IMR-90 (cell line): ENCODE data around the gene SLC6A11. TPM values are rescaled to one million over a fixed set of nuclear protein-coding genes. Genes with fewer than 3 reads are reported as not detected.

ENCODE experiments used
- ATAC-seq: fragments of 200-7000 bp; cut with Tn5 transposase; 2 replicates; pipeline ENCODE4 v1.9.1; 2020; ENCODE audit warnings: low read depth, mild to moderate bottlenecking, moderate library complexity
- BruUV-seq: library from RNA; stranded (reverse); fragments of 400-500 nt; replicated peaks from 2 replicates; lab custom pipeline; 2021; lab: Mats Ljungman, UMichigan
- CTCF ChIA-PET: fragments of 300-600 bp; formaldehyde crosslinking; extraction: SDS; loops from one replicate; lab custom pipeline; 2021; ENCODE audit warnings: antibody characterized with exemption; lab: Yijun Ruan, JAX
- POLR2A ChIA-PET: fragments of 300-600 bp; sonication (Branson Sonifier 250); formaldehyde crosslinking; loops from one replicate; lab custom pipeline; 2022; ENCODE audit warnings: antibody characterized with exemption; ENCODE audit not compliant: unreplicated experiment; lab: Charles Lee
- DNase-seq: peaks from one replicate; pipeline ENCODE4 v3.0.0; 2013
- H2AFZ ChIP-seq: replicated peaks from 2 replicates; pipeline ENCODE3; 2013; ENCODE audit warnings: low read length, mild to moderate bottlenecking; ENCODE audit not compliant: poor library complexity
- H2AK5ac ChIP-seq: 2 replicates; pipeline ENCODE4 v1.6.1; 2013; ENCODE audit warnings: low read depth, low read length, inconsistent platforms
- H2AK9ac ChIP-seq: replicated peaks from 2 replicates; pipeline ENCODE3; 2013; ENCODE audit warnings: mild to moderate bottlenecking, low read depth, low read length, moderate library complexity; ENCODE audit not compliant: poor library complexity
- H2BK120ac ChIP-seq: 2 replicates; pipeline ENCODE4 v1.6.1; 2013; ENCODE audit warnings: low read depth, low read length, inconsistent platforms
- H2BK15ac ChIP-seq: 3 replicates; pipeline ENCODE4 v1.6.1; 2013; ENCODE audit warnings: low read depth, low read length, inconsistent platforms
- H2BK20ac ChIP-seq: 2 replicates; pipeline ENCODE4 v1.6.1; 2013; ENCODE audit warnings: low read depth, mild to moderate bottlenecking, inconsistent platforms, low read length, moderate library complexity
- H2BK5ac ChIP-seq: 2 replicates; pipeline ENCODE4 v1.6.1; 2013; ENCODE audit warnings: mild to moderate bottlenecking, low read depth, low read length, inconsistent platforms; ENCODE audit not compliant: poor library complexity, severe bottlenecking
- H3K14ac ChIP-seq: replicated peaks from 2 replicates; pipeline ENCODE4 v1.6.1; 2013; ENCODE audit warnings: low read depth, low read length, inconsistent platforms
- H3K18ac ChIP-seq: 2 replicates; pipeline ENCODE4 v1.6.1; 2013; ENCODE audit warnings: low read depth, low read length, control low read depth
- H3K23ac ChIP-seq: 2 replicates; pipeline ENCODE4 v1.6.1; 2013; ENCODE audit warnings: low read depth, low read length, inconsistent platforms
- H3K27ac ChIP-seq: 2 replicates; pipeline ENCODE4 v1.5.1; 2013; ENCODE audit warnings: mild to moderate bottlenecking, control low read depth, low read length; ENCODE audit not compliant: insufficient read depth
- H3K27me3 ChIP-seq: 2 replicates; pipeline ENCODE4 v1.6.1; 2013; ENCODE audit warnings: low read length; ENCODE audit not compliant: control insufficient read depth, insufficient read depth
- H3K36me3 ChIP-seq: 2 replicates; pipeline ENCODE4 v1.6.1; 2013; ENCODE audit warnings: low read length, mixed read lengths; ENCODE audit not compliant: control insufficient read depth, insufficient read depth
- H3K4ac ChIP-seq: 2 replicates; pipeline ENCODE4 v1.6.1; 2013; ENCODE audit warnings: low read depth, low read length, inconsistent platforms
- H3K4me1 ChIP-seq: 2 replicates; pipeline ENCODE4 v1.6.1; 2013; ENCODE audit warnings: low read length, mixed read lengths; ENCODE audit not compliant: control insufficient read depth, insufficient read depth
- H3K4me2 ChIP-seq: 2 replicates; pipeline ENCODE4 v1.6.1; 2013; ENCODE audit warnings: low read depth, mild to moderate bottlenecking, control low read depth, low read length, moderate library complexity
- H3K4me3 ChIP-seq: 2 replicates; pipeline ENCODE4 v1.5.1; 2013; ENCODE audit warnings: low read depth, mild to moderate bottlenecking, control low read depth, low read length, moderate library complexity; ENCODE audit not compliant: insufficient read depth
- H3K56ac ChIP-seq: 2 replicates; pipeline ENCODE4 v1.6.1; 2013; ENCODE audit warnings: low read length, inconsistent platforms; ENCODE audit not compliant: insufficient read depth; ENCODE audit errors: extremely low read depth
- H3K79me1 ChIP-seq, 2 experiments: 2 replicates each; pipeline ENCODE4 v1.6.1; 2013; ENCODE audit warnings: low read length in 2 of 2, inconsistent platforms in 1 of 2, low read depth in 1 of 2
- H3K9ac ChIP-seq: 2 replicates; pipeline ENCODE4 v1.6.1; 2013; ENCODE audit warnings: low read depth, low read length, control low read depth
- H3K9me1 ChIP-seq: 2 replicates; pipeline ENCODE4 v1.6.1; 2013; ENCODE audit warnings: low read length, inconsistent platforms; ENCODE audit not compliant: insufficient read depth
- H3K9me3 ChIP-seq: 2 replicates; pipeline ENCODE4 v1.6.1; 2013; ENCODE audit warnings: low read length; ENCODE audit not compliant: control insufficient read depth, insufficient read depth
- H4K20me1 ChIP-seq: 2 replicates; pipeline ENCODE4 v1.6.1; 2013; ENCODE audit warnings: low read length, inconsistent platforms; ENCODE audit not compliant: insufficient read depth
- H4K5ac ChIP-seq: 2 replicates; pipeline ENCODE4 v1.6.1; 2013; ENCODE audit warnings: mild to moderate bottlenecking, low read depth, low read length, control low read depth
- H4K8ac ChIP-seq, 2 experiments: 2 replicates each; pipeline ENCODE4 v1.6.1; 2013; ENCODE audit warnings: low read depth in 2 of 2, low read length in 2 of 2, control low read depth in 1 of 2, inconsistent platforms in 1 of 2
- H4K91ac ChIP-seq: 2 replicates; pipeline ENCODE4 v1.6.1; 2013; ENCODE audit warnings: low read depth, low read length, inconsistent platforms; ENCODE audit not compliant: insufficient read depth
- BHLHE40 ChIP-seq: fragments of 150-350 bp; IDR thresholded peaks from 2 replicates; pipeline ENCODE4 v1.6.1; 2016; ENCODE audit warnings: mild to moderate bottlenecking, low read depth, low read length
- CEBPB ChIP-seq: IDR thresholded peaks from 2 replicates; pipeline ENCODE4 v1.6.1; 2012; ENCODE audit warnings: low read depth, low read length, improper control_type of control experiment
- CHD1 ChIP-seq: IDR thresholded peaks from 2 replicates; pipeline ENCODE4 v1.6.1; 2012; ENCODE audit warnings: low read depth, low read length, improper control_type of control experiment
- CTCF ChIP-seq: conservative IDR thresholded peaks from 2 replicates; pipeline ENCODE4 v1.5.1; 2012; ENCODE audit warnings: mild to moderate bottlenecking, low read depth, low read length, improper control_type of control experiment
- FOS ChIP-seq: fragments of 150-350 bp; IDR thresholded peaks from 2 replicates; pipeline ENCODE4 v1.6.1; 2016; ENCODE audit warnings: low read depth, low read length
- MAFK ChIP-seq: IDR thresholded peaks from 2 replicates; pipeline ENCODE4 v1.6.1; 2012; ENCODE audit warnings: low read depth, low read length, improper control_type of control experiment
- MAZ ChIP-seq: IDR thresholded peaks from 2 replicates; pipeline ENCODE4 v1.6.1; 2012; ENCODE audit warnings: low read depth, mild to moderate bottlenecking, low read length, improper control_type of control experiment, moderate library complexity, borderline replicate concordance
- MXI1 ChIP-seq: IDR thresholded peaks from 2 replicates; pipeline ENCODE4 v1.6.1; 2012; ENCODE audit warnings: low read depth, mild to moderate bottlenecking, low read length, moderate library complexity, borderline replicate concordance
- NFE2L2 ChIP-seq: fragments of 150-350 bp; IDR thresholded peaks from 2 replicates; pipeline ENCODE4 v1.6.1; 2016; ENCODE audit warnings: low read depth, mild to moderate bottlenecking, low read length
- POLR2A ChIP-seq: IDR thresholded peaks from 2 replicates; pipeline ENCODE4 v1.6.1; 2012; ENCODE audit warnings: mild to moderate bottlenecking, low read depth, low read length
- RCOR1 ChIP-seq: IDR thresholded peaks from 2 replicates; pipeline ENCODE4 v1.6.1; 2012; ENCODE audit warnings: mild to moderate bottlenecking, low read length, improper control_type of control experiment; ENCODE audit not compliant: insufficient replicate concordance
- RFX5 ChIP-seq: IDR thresholded peaks from 2 replicates; pipeline ENCODE4 v1.8.0; 2012; ENCODE audit warnings: low read depth, mild to moderate bottlenecking, low read length, moderate library complexity
- SMC3 ChIP-seq: fragments of 150-350 bp; IDR thresholded peaks from 2 replicates; pipeline ENCODE4 v1.6.1; 2016; ENCODE audit warnings: low read depth, mild to moderate bottlenecking, antibody characterized with exemption, low read length, moderate library complexity
- WGBS, 2 experiments: methylation state at CpG; one replicate each; pipeline versions ENCODE4 v1.1.5 to v1.1.7; 2013; ENCODE audit warnings: missing lambda C conversion rate in 2 of 2; ENCODE audit not compliant: insufficient read length in 1 of 2; ENCODE audit errors: extremely low coverage in 2 of 2; 5-methylcytosine and 5-hydroxymethylcytosine counted together
- dilution Hi-C: fragments of 300-500 bp; cut with HindIII; formaldehyde crosslinking; loops from one replicate; pipeline ENCODE4 v1.14.3; 2018; ENCODE audit warnings: low sequenced_read_pairs; ENCODE audit not compliant: unreplicated experiment
- in situ Hi-C: fragments of 300-500 bp; cut with MboI; formaldehyde crosslinking; loops from 3 replicates; pipeline ENCODE4 v1.14.3; 2019; ENCODE audit warnings: low sequenced_read_pairs, inconsistent platforms, mixed read lengths
- intact Hi-C: fragments of 100-400 bp; cut with micrococcal nuclease; formaldehyde crosslinking; loops from 2 replicates; pipeline ENCODE4 v1.10.0; 2022
- polyA plus RNA-seq, 3 experiments: library from polyadenylated mRNA; depleted of rRNA; stranded (reverse); fragments of >200 nt; gene quantifications; 2 replicates each; pipeline ENCODE4 v1.2.3, GENCODE V29; 2012; ENCODE audit warnings: low replicate concordance in 1 of 3
- total RNA-seq: library from RNA; depleted of rRNA; stranded (reverse); fragments of >200 nt; gene quantifications from 2 replicates; pipeline ENCODE4 v1.2.3, GENCODE V29; 2012
- TF ChIP-seq, protein P1 (sequence below): fragments of 150-350 bp; IDR thresholded peaks from 2 replicates; pipeline ENCODE4 v1.6.1; 2017; ENCODE audit warnings: mild to moderate bottlenecking, antibody characterized with exemption, low read length, low read depth
- TF ChIP-seq, protein P2 (sequence below): fragments of 150-350 bp; IDR thresholded peaks from 2 replicates; pipeline ENCODE4 v1.6.1; 2016; ENCODE audit warnings: low read depth, mild to moderate bottlenecking, low read length, moderate library complexity, borderline replicate concordance

Gene SLC6A11
- total and polyA plus RNA-seq, 2 of the 4 experiments (the other 2 are of a cell fraction) = not detected

DNA sequence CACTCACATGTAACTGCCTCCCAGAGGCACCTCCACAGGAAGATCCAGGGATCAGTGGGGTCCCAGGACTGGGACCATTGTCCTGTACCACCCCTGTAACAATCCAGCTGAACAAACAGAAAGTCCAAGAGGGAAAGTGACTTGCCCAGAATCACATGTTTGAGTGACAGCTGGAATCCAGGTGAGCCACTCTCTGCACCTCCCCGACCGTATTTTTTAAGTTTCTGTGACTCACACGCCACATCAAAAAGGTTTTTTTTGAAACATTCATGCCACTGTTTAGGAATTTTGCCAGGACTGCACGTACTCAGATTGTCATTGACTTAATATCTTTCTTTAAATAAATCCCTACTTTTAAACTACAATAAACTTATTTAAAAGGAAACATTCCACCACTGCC lies 166.8 kb downstream of the SLC6A11 start:
- Histone ChIP-seq H3K36me3 (no peaks in the 10 kb centered on the region), H2BK5ac (no peak overlapping the region), H3K27ac (no peak overlapping the region), H3K4ac (no peak overlapping the region), H3K9me3 (no peaks in the 10 kb centered on the region), H4K20me1 (no peaks in the 10 kb centered on the region), H3K4me3 (no peak overlapping the region), H3K23ac (no peak overlapping the region), H2BK15ac (no peak overlapping the region), H2BK120ac (no peak overlapping the region), H3K27me3 (peaks cover 21% of the 10 kb centered on the region), H4K91ac (no peak overlapping the region), H3K9me1 (no peaks in the 10 kb centered on the region), H4K8ac (no peak overlapping the region), H3K4me2 (no peak overlapping the region), H3K9ac (no peak overlapping the region), H3K79me1 (no peaks in the 10 kb centered on the region), H2AFZ (no peak overlapping the region), H4K5ac (no peak overlapping the region), H2AK5ac (no peak overlapping the region), H3K14ac (no peak overlapping the region), H2BK20ac (no peak overlapping the region), H2AK9ac (no peak overlapping the region), H3K18ac (no peak overlapping the region), H3K4me1 (no peaks in the 10 kb centered on the region), H3K56ac (no peak overlapping the region)
- ChIA-PET CTCF (interaction anchor here (0.6 to 1.5 kb wide), 9 partner anchors 10 to 46 kb away, joined by 3 to 4 read pairs (median 3); partner anchors contain the start of gene SLC6A1), POLR2A (no interaction called here)
- in situ Hi-C loops = no loop called here
- ATAC-seq (no peak), DNase-seq (no peak)
- 0% methylated on average over 3 of the region's 4 CpGs; no CpG with 5 or more reads in 1 of the 2 experiments for WGBS, 2 experiments
- dilution Hi-C loops = no loop called here
- intact Hi-C loops = loop anchor here (2.0 kb wide), 1 partner anchor 222 kb away; no protein-coding TSS in a partner anchor
- no TSS peak for BruUV-seq
- TF ChIP-seq MAZ (no peak), NFE2L2 (no peak), RCOR1 (no peak), BHLHE40 (no peak), RFX5 (no peak), FOS (no peak), CTCF (no peak), MXI1 (no peak), CEBPB (no peak), POLR2A (no peak), SMC3 (no peak), MAFK (no peak), CHD1 (no peak)
- TF ChIP-seq, protein P1, sequence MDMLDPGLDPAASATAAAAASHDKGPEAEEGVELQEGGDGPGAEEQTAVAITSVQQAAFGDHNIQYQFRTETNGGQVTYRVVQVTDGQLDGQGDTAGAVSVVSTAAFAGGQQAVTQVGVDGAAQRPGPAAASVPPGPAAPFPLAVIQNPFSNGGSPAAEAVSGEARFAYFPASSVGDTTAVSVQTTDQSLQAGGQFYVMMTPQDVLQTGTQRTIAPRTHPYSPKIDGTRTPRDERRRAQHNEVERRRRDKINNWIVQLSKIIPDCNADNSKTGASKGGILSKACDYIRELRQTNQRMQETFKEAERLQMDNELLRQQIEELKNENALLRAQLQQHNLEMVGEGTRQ = no peak
- TF ChIP-seq, protein P2, sequence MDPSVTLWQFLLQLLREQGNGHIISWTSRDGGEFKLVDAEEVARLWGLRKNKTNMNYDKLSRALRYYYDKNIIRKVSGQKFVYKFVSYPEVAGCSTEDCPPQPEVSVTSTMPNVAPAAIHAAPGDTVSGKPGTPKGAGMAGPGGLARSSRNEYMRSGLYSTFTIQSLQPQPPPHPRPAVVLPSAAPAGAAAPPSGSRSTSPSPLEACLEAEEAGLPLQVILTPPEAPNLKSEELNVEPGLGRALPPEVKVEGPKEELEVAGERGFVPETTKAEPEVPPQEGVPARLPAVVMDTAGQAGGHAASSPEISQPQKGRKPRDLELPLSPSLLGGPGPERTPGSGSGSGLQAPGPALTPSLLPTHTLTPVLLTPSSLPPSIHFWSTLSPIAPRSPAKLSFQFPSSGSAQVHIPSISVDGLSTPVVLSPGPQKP = no peak
